CD4-positive, alpha-beta memory T cell (primary cell): ENCODE data around the gene TSR3. TPM values are rescaled to one million over a fixed set of nuclear protein-coding genes. Genes with fewer than 3 reads are reported as not detected.

ENCODE experiments used
- CTCF ChIA-PET: fragments of 350-600 bp; sonication (Branson Sonifier 250); formaldehyde crosslinking; loops from one replicate; lab custom pipeline; 2021; ENCODE audit warnings: inconsistent platforms; ENCODE audit not compliant: partially characterized antibody; lab: Charles Lee
- POLR2A ChIA-PET: fragments of 350-600 bp; sonication (Branson Sonifier 250); formaldehyde crosslinking; loops from one replicate; lab custom pipeline; 2021; ENCODE audit not compliant: partially characterized antibody; lab: Charles Lee
- DNase-seq, 5 donors: peaks; one replicate each; pipeline versions ENCODE4 v3.0.0 to v3.0.0-alpha.2; 2020 to 2022; ENCODE audit warnings: mixed read lengths in 1 of 5
- H3K27ac ChIP-seq: one replicate; pipeline ENCODE4 v1.7.0; 2013; ENCODE audit warnings: low read depth, low read length
- H3K27me3 ChIP-seq: 2 replicates; pipeline ENCODE4 v1.7.0; 2013; ENCODE audit warnings: mild to moderate bottlenecking, low read length, moderate library complexity; ENCODE audit not compliant: insufficient read depth
- H3K36me3 ChIP-seq: 2 replicates; pipeline ENCODE4 v1.7.0; 2013; ENCODE audit warnings: mild to moderate bottlenecking, low read length, moderate library complexity; ENCODE audit not compliant: insufficient read depth
- H3K4me1 ChIP-seq: 2 replicates; pipeline ENCODE4 v1.7.0; 2013; ENCODE audit warnings: mild to moderate bottlenecking, low read length, moderate library complexity; ENCODE audit not compliant: insufficient read depth
- H3K4me3 ChIP-seq, 2 donors: one replicate each; pipeline ENCODE4 v1.7.0; 2013; ENCODE audit warnings: low read length in 2 of 2, mild to moderate bottlenecking in 1 of 2
- H3K9me3 ChIP-seq, 2 donors: one replicate each; pipeline ENCODE4 v1.7.0; 2013; ENCODE audit warnings: low read length in 2 of 2, control low read depth in 1 of 2; ENCODE audit not compliant: control insufficient read depth in 1 of 2
- H3K27ac Mint-ChIP-seq, 7 donors: one replicate each; pipeline ENCODE4 v1.8.0; 2020 to 2021; ENCODE audit warnings: mixed read lengths in 7 of 7, mild to moderate bottlenecking in 6 of 7, inconsistent platforms in 3 of 7, moderate library complexity in 3 of 7
- H3K27me3 Mint-ChIP-seq, 2 donors: one replicate each; pipeline ENCODE4 v1.8.0; 2020 to 2021; ENCODE audit warnings: mixed read lengths in 2 of 2
- H3K36me3 Mint-ChIP-seq, 2 donors: one replicate each; pipeline ENCODE4 v1.8.0; 2020 to 2021; ENCODE audit warnings: mixed read lengths in 2 of 2, inconsistent platforms in 1 of 2, mild to moderate bottlenecking in 1 of 2
- H3K4me1 Mint-ChIP-seq, 4 donors: one replicate each; pipeline ENCODE4 v1.8.0; 2020 to 2021; ENCODE audit warnings: mixed read lengths in 4 of 4, mild to moderate bottlenecking in 1 of 4
- H3K4me3 Mint-ChIP-seq, 8 donors: one replicate each; pipeline ENCODE4 v1.8.0; 2020 to 2021; ENCODE audit warnings: mixed read lengths in 8 of 8, mild to moderate bottlenecking in 7 of 8, moderate library complexity in 6 of 8, inconsistent platforms in 3 of 8
- H3K9me3 Mint-ChIP-seq, 8 donors: one replicate each; pipeline ENCODE4 v1.8.0; 2020 to 2021; ENCODE audit warnings: mixed read lengths in 8 of 8, mild to moderate bottlenecking in 5 of 8, inconsistent platforms in 3 of 8, moderate library complexity in 1 of 8
- intact Hi-C: fragments of 100-400 bp; cut with micrococcal nuclease; formaldehyde crosslinking; loops from one replicate; pipeline ENCODE4 v1.15.1; 2023
- polyA plus RNA-seq, 2 donors: library from polyadenylated mRNA; unstranded; fragments of 300-500 nt; fragmentation: Illumina TruSeq; gene quantifications; one replicate each; pipeline ENCODE4 v1.2.3, GENCODE V29; 2021
- total RNA-seq, 2 experiments: library from RNA; stranded (reverse); gene quantifications; one replicate each; pipeline ENCODE4 v1.2.3, GENCODE V29; 2021

Gene TSR3
- total and polyA plus RNA-seq, 4 experiments from 2014 or later, result 38.1 to 116 (median 69.7) TPM

GRCh38 chr16:1377406-1378010 is 25.8 kb upstream of the TSR3 start:
- Mint-ChIP-seq H3K4me1 (peaks cover 8 to 20% (median 11%) of the 10 kb centered on the region in 4 donors), H3K9me3 (no peaks in the 10 kb centered on the region), H3K27me3 (no peaks in the 10 kb centered on the region), H3K27ac (peak overlapping the region in 2 of 7 donors; percentile 47 to 75), H3K36me3 (peaks cover 6 to 24% of the 10 kb centered on the region in 2 donors), H3K4me3 (peak overlapping the region in 2 of 8 donors; percentile 15 to 62)
- H3K4me1 ChIP-seq, result peaks cover 17% of the 10 kb centered on the region
- ChIA-PET CTCF (interaction anchor here (0.8 kb wide), 1 partner anchor 12 kb away, joined by 3 read pairs; no protein-coding TSS in a partner anchor), POLR2A (no interaction called here)
- DNase-seq, result no peak
- no peaks in the 10 kb centered on the region for H3K9me3 ChIP-seq
- no peaks in the 10 kb centered on the region for H3K27me3 ChIP-seq
- intact Hi-C loops, result no loop called here
- H3K27ac ChIP-seq, result no peak overlapping the region
- H3K36me3 ChIP-seq, result peaks cover 7% of the 10 kb centered on the region
- no peak overlapping the region for H3K4me3 ChIP-seq

- no peaks in the 10 kb centered on the region for H3K9me3 ChIP-seq
Measured at GRCh38 chr16:1375741-1376410, 24.2 kb upstream of the TSR3 start.

GRCh38 chr16:1375298-1375640 is 23.6 kb upstream of the TSR3 start:
- H3K27ac Mint-ChIP-seq, result no peak overlapping the region
- intact Hi-C loops, result no loop called here
- H3K9me3 ChIP-seq, result no peaks in the 10 kb centered on the region
- peaks cover 8 to 19% (median 10%) of the 10 kb centered on the region in 4 donors for H3K4me1 Mint-ChIP-seq
- DNase-seq, result no peak
- H3K9me3 Mint-ChIP-seq, result no peaks in the 10 kb centered on the region
- ChIA-PET CTCF (interaction anchor here (1.3 kb wide), 1 partner anchor 11 kb away, joined by 11 read pairs; no protein-coding TSS in a partner anchor), POLR2A (no interaction called here)
- peaks cover 0 to 19% of the 10 kb centered on the region in 2 donors for H3K36me3 Mint-ChIP-seq
- H3K27me3 Mint-ChIP-seq, result no peaks in the 10 kb centered on the region
- no peak overlapping the region for H3K27ac ChIP-seq
- no peak overlapping the region for H3K4me3 ChIP-seq
- H3K36me3 ChIP-seq, result no peaks in the 10 kb centered on the region
- H3K4me3 Mint-ChIP-seq, result no peak overlapping the region
- H3K27me3 ChIP-seq, result no peaks in the 10 kb centered on the region
- H3K4me1 ChIP-seq, result peaks cover 15% of the 10 kb centered on the region

More at GRCh38 chr16:1375741-1376410, 24.2 kb upstream of the TSR3 start:
- no peak overlapping the region for H3K27ac ChIP-seq
- H3K4me3 Mint-ChIP-seq, result no peak overlapping the region
- CTCF ChIA-PET, result no interaction called here
- H3K36me3 Mint-ChIP-seq, result peaks cover 1 to 20% of the 10 kb centered on the region in 2 donors
- no peaks in the 10 kb centered on the region for H3K27me3 ChIP-seq
- H3K4me1 ChIP-seq, result peaks cover 17% of the 10 kb centered on the region
- H3K9me3 Mint-ChIP-seq, result no peaks in the 10 kb centered on the region
- H3K4me1 Mint-ChIP-seq, result peaks cover 8 to 20% (median 11%) of the 10 kb centered on the region in 4 donors
- POLR2A ChIA-PET, result no interaction called here
- no peak overlapping the region for H3K4me3 ChIP-seq
- H3K36me3 ChIP-seq, result no peaks in the 10 kb centered on the region
- no peaks in the 10 kb centered on the region for H3K27me3 Mint-ChIP-seq
- intact Hi-C loops, result no loop called here
- no peak overlapping the region for H3K27ac Mint-ChIP-seq
- no peak for DNase-seq

GRCh38 chr16:1374418-1375297 is 23.0 kb upstream of the TSR3 start:
- Mint-ChIP-seq H3K9me3 (no peaks in the 10 kb centered on the region), H3K4me3 (no peak overlapping the region), H3K27ac (no peak overlapping the region), H3K36me3 (peaks cover 0 to 17% of the 10 kb centered on the region in 2 donors), H3K4me1 (peaks cover 4 to 14% (median 6%) of the 10 kb centered on the region in 4 donors), H3K27me3 (no peaks in the 10 kb centered on the region)
- no peak for DNase-seq
- Histone ChIP-seq H3K4me3 (no peak overlapping the region), H3K27ac (no peak overlapping the region), H3K36me3 (no peaks in the 10 kb centered on the region), H3K4me1 (peaks cover 9% of the 10 kb centered on the region), H3K27me3 (no peaks in the 10 kb centered on the region), H3K9me3 (no peaks in the 10 kb centered on the region)
- ChIA-PET CTCF (interaction anchor here (1.3 kb wide), 1 partner anchor 10 kb away, joined by 11 read pairs; no protein-coding TSS in a partner anchor), POLR2A (no interaction called here)
- intact Hi-C loops, result no loop called here

GRCh38 chr16:1372292-1372950 is 20.7 kb upstream of the TSR3 start:
- intact Hi-C loops, result no loop called here
- Mint-ChIP-seq H3K27ac (no peak overlapping the region), H3K4me3 (no peak overlapping the region), H3K27me3 (no peaks in the 10 kb centered on the region), H3K9me3 (no peaks in the 10 kb centered on the region), H3K4me1 (no peaks in the 10 kb centered on the region), H3K36me3 (peaks cover 0 to 15% of the 10 kb centered on the region in 2 donors)
- no peaks in the 10 kb centered on the region for H3K4me1 ChIP-seq
- ChIA-PET CTCF (no interaction called here), POLR2A (interaction anchor here (0.7 kb wide), 1 partner anchor 59 kb away, joined by 3 read pairs; no protein-coding TSS in a partner anchor)
- no peaks in the 10 kb centered on the region for H3K27me3 ChIP-seq
- peak in 1 of 5 donors; percentile 1 for DNase-seq
- no peaks in the 10 kb centered on the region for H3K9me3 ChIP-seq
- H3K36me3 ChIP-seq, result no peaks in the 10 kb centered on the region
- no peak overlapping the region for H3K27ac ChIP-seq
- no peak overlapping the region for H3K4me3 ChIP-seq

- Mint-ChIP-seq H3K9me3 (no peaks in the 10 kb centered on the region), H3K4me1 (no peaks in the 10 kb centered on the region), H3K27ac (no peak overlapping the region), H3K4me3 (no peak overlapping the region), H3K36me3 (peaks cover 0 to 14% of the 10 kb centered on the region in 2 donors), H3K27me3 (no peaks in the 10 kb centered on the region)
- no peaks in the 10 kb centered on the region for H3K9me3 ChIP-seq
- no peak overlapping the region for H3K27ac ChIP-seq
- ChIA-PET CTCF (no interaction called here), POLR2A (interaction anchor here (0.7 kb wide), 1 partner anchor 60 kb away, joined by 3 read pairs; no protein-coding TSS in a partner anchor)
- H3K27me3 ChIP-seq, result no peaks in the 10 kb centered on the region
- H3K4me3 ChIP-seq, result no peak overlapping the region
- no peaks in the 10 kb centered on the region for H3K4me1 ChIP-seq
- intact Hi-C loops, result loop anchor here (2.0 kb wide), 1 partner anchor 71 kb away; no protein-coding TSS in a partner anchor
- H3K36me3 ChIP-seq, result no peaks in the 10 kb centered on the region
- DNase-seq, result peak in 1 of 5 donors; percentile 19
Measured at GRCh38 chr16:1371054-1371978, 19.6 kb upstream of the TSR3 start.
